A673 (cell line): ENCODE measurements around the gene SKI. TPM values are rescaled to one million over a fixed set of nuclear protein-coding genes. Genes with fewer than 3 reads are reported as not detected.
A peak's percentile ranks its signal among the peaks of the same experiment; 100 is the strongest.

Experiments used
- BruUV-seq: library from RNA; stranded (reverse); fragments of 400-500 nt; replicated peaks from 2 replicates; lab custom pipeline; 2021; lab: Mats Ljungman, UMichigan
- CTCF ChIA-PET: fragments of 300-600 bp; sonication (Branson Sonifier 250); formaldehyde crosslinking; loops from one replicate; lab custom pipeline; 2022; ENCODE audit warnings: antibody characterized with exemption; lab: Charles Lee
- POLR2A ChIA-PET: fragments of 300-600 bp; sonication (Branson Sonifier 250); formaldehyde crosslinking; loops from one replicate; lab custom pipeline; 2022; ENCODE audit warnings: antibody characterized with exemption; ENCODE audit not compliant: low non-redundant PET; lab: Charles Lee
- DNase-seq: peaks from one replicate; pipeline ENCODE4 v3.0.0-alpha.2; 2015; ENCODE audit warnings: low spot score
- H3K27ac ChIP-seq: fragments of 200-600 bp; sonication (generic); 2 replicates; pipeline ENCODE4 v1.5.1; 2016; ENCODE audit warnings: mixed run types, low read depth, mild to moderate bottlenecking, mixed read lengths, antibody characterized with exemption, low read length; ENCODE audit not compliant: poor library complexity, severe bottlenecking
- H3K27me3 ChIP-seq: fragments of 200-600 bp; sonication (generic); replicated peaks from 2 replicates; pipeline ENCODE4 v1.6.1; 2017; ENCODE audit warnings: mixed run types, low read depth, mild to moderate bottlenecking, mixed read lengths, antibody characterized with exemption, low read length; ENCODE audit not compliant: insufficient read depth, poor library complexity
- H3K36me3 ChIP-seq: fragments of 200-600 bp; sonication (generic); 2 replicates; pipeline ENCODE4 v1.6.1; 2016; ENCODE audit warnings: mixed run types, mild to moderate bottlenecking, mixed read lengths, antibody characterized with exemption, low read length; ENCODE audit not compliant: insufficient read depth, poor library complexity, severe bottlenecking
- H3K4me1 ChIP-seq: fragments of 200-600 bp; sonication (generic); 2 replicates; pipeline ENCODE4 v1.6.1; 2017; ENCODE audit warnings: mixed run types, mild to moderate bottlenecking, mixed read lengths, antibody characterized with exemption, low read length; ENCODE audit not compliant: insufficient read depth, poor library complexity, severe bottlenecking
- H3K4me3 ChIP-seq: fragments of 200-600 bp; sonication (generic); 2 replicates; pipeline ENCODE4 v1.5.1; 2016; ENCODE audit warnings: low read depth, mixed run types, mild to moderate bottlenecking, mixed read lengths, low read length; ENCODE audit not compliant: poor library complexity, severe bottlenecking
- H3K9me3 ChIP-seq: fragments of 200-600 bp; sonication (generic); 2 replicates; pipeline ENCODE4 v1.6.1; 2016; ENCODE audit warnings: mixed run types, low read depth, mild to moderate bottlenecking, mixed read lengths, antibody characterized with exemption, low read length; ENCODE audit not compliant: poor library complexity, severe bottlenecking
- EZH2 ChIP-seq: fragments of 200-600 bp; sonication (generic); IDR thresholded peaks from 2 replicates; pipeline ENCODE4 v1.6.1; 2017; ENCODE audit warnings: borderline replicate concordance, low read depth, mild to moderate bottlenecking, mixed read lengths, antibody characterized with exemption, low read length; ENCODE audit not compliant: poor library complexity, severe bottlenecking
- intact Hi-C: fragments of 100-400 bp; cut with micrococcal nuclease; formaldehyde crosslinking; loops from one replicate; pipeline ENCODE4 v1.10.0; 2022; ENCODE audit not compliant: unreplicated experiment
- total RNA-seq: library from RNA; stranded (reverse); gene quantifications from 2 replicates; pipeline ENCODE4 v1.2.3, GENCODE V29; 2021
- TF ChIP-seq, protein P1 (sequence below): fragments of 300-800, 200-600 bp; sonication (generic); conservative IDR thresholded peaks from 2 replicates; pipeline ENCODE4 v1.5.1; 2017; ENCODE audit warnings: low read depth, mild to moderate bottlenecking, antibody characterized with exemption, low read length, moderate library complexity, mixed read lengths

Gene SKI
- total RNA-seq, 1 experiment from 2014 or later: 88.1 TPM

DNA sequence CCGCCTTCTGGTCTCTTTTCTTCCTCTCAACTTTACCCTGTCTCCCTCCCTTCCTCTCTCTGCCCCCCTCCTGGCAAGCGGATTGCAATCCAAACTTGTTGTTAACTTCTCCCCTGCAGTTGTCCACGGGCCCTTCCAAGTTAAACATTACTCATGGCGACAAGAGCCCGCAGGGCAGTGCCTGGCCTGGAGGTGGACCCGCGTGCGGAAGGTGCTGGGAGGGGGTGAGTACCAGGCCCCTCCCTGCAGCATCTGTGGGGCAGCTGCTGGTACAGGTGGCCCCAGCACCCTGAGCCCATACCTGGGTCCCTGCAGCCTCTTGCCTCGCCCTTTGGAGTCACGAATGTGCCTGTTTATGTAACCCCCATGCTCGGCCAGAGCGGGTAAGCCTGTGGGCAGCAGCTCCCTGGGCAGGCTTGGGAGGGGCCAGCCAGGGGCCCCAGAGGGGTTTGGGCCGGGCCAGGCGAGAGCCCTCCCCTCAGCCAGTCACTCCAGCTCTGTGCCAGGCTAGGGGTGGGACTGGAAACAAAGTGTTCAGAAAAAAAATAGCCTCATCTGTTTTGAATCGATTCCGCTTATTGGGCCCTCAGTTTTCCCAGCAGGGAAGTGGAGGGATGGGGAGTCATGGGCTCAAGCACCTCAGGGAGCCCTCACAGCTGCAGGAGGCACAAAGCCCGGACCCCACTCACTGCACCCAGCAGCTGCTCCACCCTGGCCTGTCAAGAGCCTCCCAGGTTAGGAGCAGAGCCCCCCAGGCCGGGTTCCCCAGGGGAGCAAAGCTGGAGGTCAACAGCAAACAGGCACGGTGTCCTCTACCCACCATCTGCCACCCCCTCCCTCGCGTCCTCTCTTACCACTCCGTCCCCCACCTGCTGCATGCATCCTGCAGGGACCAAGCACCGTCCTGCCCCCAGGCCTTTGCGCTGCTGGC lies 19.5 kb upstream of the SKI start:
- DNase-seq: no peak
- Histone ChIP-seq H3K9me3 (no peaks in the 10 kb centered on the region), H3K4me1 (peaks cover 35% of the 10 kb centered on the region), H3K27ac (peak overlapping the region; percentile 47), H3K27me3 (no peaks in the 10 kb centered on the region), H3K4me3 (no peak overlapping the region), H3K36me3 (no peaks in the 10 kb centered on the region)
- TF ChIP-seq, protein P1, sequence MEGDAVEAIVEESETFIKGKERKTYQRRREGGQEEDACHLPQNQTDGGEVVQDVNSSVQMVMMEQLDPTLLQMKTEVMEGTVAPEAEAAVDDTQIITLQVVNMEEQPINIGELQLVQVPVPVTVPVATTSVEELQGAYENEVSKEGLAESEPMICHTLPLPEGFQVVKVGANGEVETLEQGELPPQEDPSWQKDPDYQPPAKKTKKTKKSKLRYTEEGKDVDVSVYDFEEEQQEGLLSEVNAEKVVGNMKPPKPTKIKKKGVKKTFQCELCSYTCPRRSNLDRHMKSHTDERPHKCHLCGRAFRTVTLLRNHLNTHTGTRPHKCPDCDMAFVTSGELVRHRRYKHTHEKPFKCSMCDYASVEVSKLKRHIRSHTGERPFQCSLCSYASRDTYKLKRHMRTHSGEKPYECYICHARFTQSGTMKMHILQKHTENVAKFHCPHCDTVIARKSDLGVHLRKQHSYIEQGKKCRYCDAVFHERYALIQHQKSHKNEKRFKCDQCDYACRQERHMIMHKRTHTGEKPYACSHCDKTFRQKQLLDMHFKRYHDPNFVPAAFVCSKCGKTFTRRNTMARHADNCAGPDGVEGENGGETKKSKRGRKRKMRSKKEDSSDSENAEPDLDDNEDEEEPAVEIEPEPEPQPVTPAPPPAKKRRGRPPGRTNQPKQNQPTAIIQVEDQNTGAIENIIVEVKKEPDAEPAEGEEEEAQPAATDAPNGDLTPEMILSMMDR: no peak
- no TSS peak for BruUV-seq
- POLR2A ChIA-PET: interaction anchor here (1.0 kb wide), 1 partner anchor 318 kb away, joined by 4 read pairs; the partner anchor contains the start of gene PANK4
- intact Hi-C loops: no loop called here
- CTCF ChIA-PET: no interaction called here

DNA sequence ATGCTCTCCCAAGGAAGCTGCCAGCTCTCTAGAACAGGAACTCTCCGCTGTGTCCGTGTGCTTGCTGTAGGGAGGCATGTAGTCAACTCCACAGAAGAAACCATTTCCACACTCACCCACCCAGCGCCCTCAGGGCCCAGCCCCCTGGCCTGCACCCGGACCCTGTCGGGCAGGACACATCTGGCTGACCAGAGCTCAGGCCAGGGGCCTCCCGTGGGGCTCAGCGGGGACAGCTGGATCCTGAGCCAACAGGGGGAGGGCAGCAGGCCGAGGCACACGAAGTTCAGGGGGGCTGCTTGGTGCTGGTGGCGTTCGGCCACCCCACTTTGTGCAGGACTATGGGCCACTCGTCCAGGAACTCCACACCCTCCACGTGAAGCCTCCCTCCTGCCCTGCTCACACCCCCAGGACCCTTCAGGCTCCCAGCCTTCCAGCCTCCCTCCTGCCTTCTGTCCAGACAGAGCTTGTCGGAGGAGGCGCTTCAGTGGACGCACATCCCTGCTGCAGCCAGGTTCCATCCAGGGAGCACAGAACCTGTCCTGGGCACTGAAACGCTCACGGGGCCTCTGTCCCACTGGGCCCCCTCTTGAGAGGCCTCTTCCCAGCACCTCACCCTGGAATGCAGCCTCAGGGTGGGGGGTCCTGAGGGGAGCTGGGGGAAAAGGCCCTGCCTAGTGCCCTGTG lies 18.6 kb upstream of the SKI start:
- POLR2A ChIA-PET: no interaction called here
- no TSS peak for BruUV-seq

DNA sequence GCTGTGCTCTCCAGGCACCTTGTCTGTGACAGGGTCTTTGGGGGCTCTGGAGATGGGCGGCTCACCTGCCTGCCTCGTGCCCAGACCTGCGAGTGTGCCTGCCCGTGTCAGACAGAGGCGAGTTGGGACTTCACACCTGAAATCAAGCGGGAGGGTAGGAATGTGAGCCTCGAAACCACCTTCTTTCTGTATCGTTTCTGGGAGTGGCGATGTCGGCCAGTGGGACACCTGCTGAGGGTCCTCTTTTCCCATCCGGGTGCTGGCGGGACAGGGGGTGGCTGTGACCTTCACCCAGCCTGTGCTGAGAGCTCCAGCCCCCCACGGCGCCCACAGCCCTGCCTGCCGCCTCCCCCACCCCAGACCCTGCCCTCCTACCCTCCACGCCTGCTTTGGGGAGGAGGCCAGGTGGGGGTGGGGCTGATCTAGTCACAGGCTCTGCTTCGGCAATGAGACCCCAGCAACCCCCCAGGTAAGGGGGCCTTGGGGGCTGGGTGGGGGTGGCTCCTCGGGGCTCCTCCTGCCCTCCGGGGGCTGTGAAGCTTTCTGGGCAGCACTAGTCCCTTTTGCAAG lies 17.9 kb upstream of the SKI start:
- H3K36me3 ChIP-seq: no peaks in the 10 kb centered on the region
- no peak overlapping the region for H3K4me3 ChIP-seq
- no peaks in the 10 kb centered on the region for H3K9me3 ChIP-seq
- no peak for DNase-seq
- H3K4me1 ChIP-seq: peaks cover 38% of the 10 kb centered on the region
- no peaks in the 10 kb centered on the region for H3K27me3 ChIP-seq
- TF ChIP-seq EZH2: no peak
- TF ChIP-seq, protein P1: no peak
- intact Hi-C loops: no loop called here
- CTCF ChIA-PET: no interaction called here
- H3K27ac ChIP-seq: no peak overlapping the region
- POLR2A ChIA-PET: no interaction called here
- no TSS peak for BruUV-seq

More for the DNA sequence above, 18.6 kb upstream of the SKI start:
- H3K27ac ChIP-seq: peak overlapping the region; percentile 47
- no peaks in the 10 kb centered on the region for H3K27me3 ChIP-seq
- peaks cover 38% of the 10 kb centered on the region for H3K4me1 ChIP-seq
- intact Hi-C loops: no loop called here
- no peak for DNase-seq
- TF ChIP-seq, protein P1: no peak
- no peak for TF ChIP-seq EZH2
- CTCF ChIA-PET: no interaction called here
- H3K4me3 ChIP-seq: no peak overlapping the region
- H3K9me3 ChIP-seq: no peaks in the 10 kb centered on the region
- H3K36me3 ChIP-seq: no peaks in the 10 kb centered on the region
